Measurements from ENCODE around the gene METTL21C.

DNA sequence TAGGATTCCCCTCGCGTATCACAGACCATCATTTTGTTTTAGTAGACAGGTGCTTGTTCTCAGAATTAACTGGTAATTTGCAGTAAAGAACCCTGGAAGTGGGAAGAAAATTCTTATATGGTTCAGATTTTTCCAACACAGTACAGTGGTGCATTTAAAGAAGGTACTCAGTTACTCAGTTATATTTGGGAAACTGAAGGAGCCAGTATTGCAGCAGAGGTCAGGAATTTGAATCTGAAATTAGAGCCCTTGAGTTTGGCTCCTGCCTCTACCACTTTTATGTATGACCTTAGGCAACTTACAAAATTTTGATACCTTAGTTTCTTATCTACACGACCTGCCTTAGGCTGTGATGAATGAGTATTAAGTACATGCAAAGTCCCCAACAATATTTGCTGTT, 19.7 kb downstream of the METTL21C start:
- TF ChIP-seq GATA2 (IDR thresholded peaks at IDR 0.05; ENCODE audit: low read depth, low read length), result no peak
- TF ChIP-seq GATA3 (IDR thresholded peaks at IDR 0.05; ENCODE audit: low read depth, low read length), result no peak
